GM19455 (cell line): Measurements from ENCODE around the gene TMEM151A.

Source experiments
- ATAC-seq: cut with Tn5 transposase; IDR thresholded peaks from one replicate; pipeline ENCODE4 v1.9.1; 2021; ENCODE audit not compliant: unreplicated experiment

The TMEM151A gene

GRCh38 chr11:66282468-66283455 lies 8.9 kb upstream of the TMEM151A start:
- ATAC-seq, result peak; percentile 71

GRCh38 chr11:66283461-66284105 lies 8.1 kb upstream of the TMEM151A start:
- ATAC-seq, result no peak

GRCh38 chr11:66284526-66285078 lies 7.1 kb upstream of the TMEM151A start:
- no peak for ATAC-seq

GRCh38 chr11:66285250-66285947 lies 6.3 kb upstream of the TMEM151A start:
- ATAC-seq, result no peak

- ATAC-seq, result no peak
Measured at GRCh38 chr11:66286699-66287098, 5.0 kb upstream of the TMEM151A start.

- ATAC-seq, result no peak
Measured at GRCh38 chr11:66287211-66287888, 4.3 kb upstream of the TMEM151A start.

GRCh38 chr11:66287889-66288670 lies 3.6 kb upstream of the TMEM151A start:
- no peak for ATAC-seq

- ATAC-seq, result peak; percentile 85
Measured at GRCh38 chr11:66288671-66289547, 2.8 kb upstream of the TMEM151A start, which contains the start of gene YIF1A. TSS of gene YIF1A (minus strand) at chr11:66289143. CDS start at chr11:66288985, 158 bp downstream.

GRCh38 chr11:66289548-66290329 lies 2.0 kb upstream of the TMEM151A start:
- ATAC-seq, result peak; percentile 39

- ATAC-seq, result no peak
Measured at GRCh38 chr11:66290330-66290621, 1.4 kb upstream of the TMEM151A start.

GRCh38 chr11:66291303-66291705 lies 390 bp upstream of the TMEM151A start:
- ATAC-seq, result no peak

- ATAC-seq, result no peak
Measured at GRCh38 chr11:66292543-66293332, 1.0 kb downstream of the TMEM151A start.

- ATAC-seq, result no peak
Measured at GRCh38 chr11:66293352-66293751, 1.7 kb downstream of the TMEM151A start.

- no peak for ATAC-seq
Measured at GRCh38 chr11:66293777-66294625, 2.3 kb downstream of the TMEM151A start.

- no peak for ATAC-seq
Measured at GRCh38 chr11:66294626-66295620, 3.2 kb downstream of the TMEM151A start.
